ENCODE results near the gene FUZ.

FUZ gene, protein sequence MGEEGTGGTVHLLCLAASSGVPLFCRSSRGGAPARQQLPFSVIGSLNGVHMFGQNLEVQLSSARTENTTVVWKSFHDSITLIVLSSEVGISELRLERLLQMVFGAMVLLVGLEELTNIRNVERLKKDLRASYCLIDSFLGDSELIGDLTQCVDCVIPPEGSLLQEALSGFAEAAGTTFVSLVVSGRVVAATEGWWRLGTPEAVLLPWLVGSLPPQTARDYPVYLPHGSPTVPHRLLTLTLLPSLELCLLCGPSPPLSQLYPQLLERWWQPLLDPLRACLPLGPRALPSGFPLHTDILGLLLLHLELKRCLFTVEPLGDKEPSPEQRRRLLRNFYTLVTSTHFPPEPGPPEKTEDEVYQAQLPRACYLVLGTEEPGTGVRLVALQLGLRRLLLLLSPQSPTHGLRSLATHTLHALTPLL

DNA sequence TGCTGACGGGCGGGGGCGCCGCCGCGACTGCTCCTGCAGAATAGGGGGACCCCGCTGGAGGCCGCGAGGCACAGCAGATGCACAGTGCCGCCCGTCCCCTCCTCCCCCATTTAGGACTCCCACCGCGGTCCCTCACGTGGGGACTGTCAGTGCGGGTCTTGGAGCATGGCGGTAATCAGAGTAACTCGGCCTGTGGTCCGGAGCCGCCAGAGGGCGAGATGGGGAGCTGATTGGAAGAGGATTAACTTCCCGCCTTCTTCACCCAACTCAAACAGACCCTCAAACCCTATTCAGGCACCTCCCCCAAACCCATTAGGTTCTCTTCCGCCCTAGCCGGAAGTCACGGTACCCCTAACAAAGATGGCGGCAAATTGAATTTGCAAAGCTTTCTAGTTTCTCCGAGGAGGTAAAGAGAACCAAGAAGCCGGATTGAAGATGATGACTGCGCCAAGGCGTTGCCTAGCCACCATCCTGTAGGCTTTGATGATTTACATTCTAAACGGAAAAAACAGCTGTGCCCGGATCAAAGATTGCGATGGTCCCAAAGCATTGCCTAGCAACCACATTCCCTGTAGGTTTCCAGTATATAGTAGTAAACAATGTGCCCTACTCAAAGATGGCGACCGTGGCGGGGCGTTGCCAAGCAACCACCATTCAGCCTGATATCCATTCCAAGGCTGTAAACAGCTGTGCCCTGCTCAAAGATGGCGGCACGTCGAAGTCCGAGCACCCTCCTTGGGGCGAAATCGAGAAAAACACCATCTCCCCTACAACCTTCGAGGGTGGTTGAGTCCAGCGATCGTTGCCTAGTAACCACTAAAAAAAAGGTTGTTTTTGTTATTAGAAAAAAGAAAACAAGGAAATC is at the start of gene FUZ:
TSS of gene FUZ (minus strand) at position 296 of the 865 bp plus-strand sequence. CDS start at position 110, 186 bp downstream.
- no peaks in the 10 kb centered on the region for H4K20me1 ChIP-seq (ENCODE audit: insufficient read depth, low read length, poor library complexity, severe bottlenecking)
- peak within 1 kb of the TSS; percentile 78 for H3K9ac ChIP-seq (ENCODE audit: low read depth, low read length, poor library complexity, severe bottlenecking)
- H3K4me3 ChIP-seq (ENCODE audit: low read length, poor library complexity, severe bottlenecking) = peak within 1 kb of the TSS; percentile 84
- no peaks in the 10 kb centered on the region for H3K9me2 ChIP-seq (replicated peaks; ENCODE audit: low read depth, low read length)
- no peaks in the 10 kb centered on the region for H3F3A ChIP-seq (ENCODE audit: low read depth)
- H3K27me3 ChIP-seq (ENCODE audit: insufficient read depth, low read length, poor library complexity, severe bottlenecking) = no peaks in the 10 kb centered on the region
- H3K9me3 ChIP-seq (ENCODE audit: insufficient read depth, low read depth, low read length) = no peaks in the 10 kb centered on the region
- peaks cover 15% of the 10 kb centered on the region for H3K4me1 ChIP-seq (ENCODE audit: insufficient read depth, low read length, poor library complexity, severe bottlenecking)
- peak within 1 kb of the TSS; percentile 94 for H2AFZ ChIP-seq (ENCODE audit: low read length)
- no peaks in the 10 kb centered on the region for H3K36me3 ChIP-seq (ENCODE audit: insufficient read depth, low read length)
- H3K79me2 ChIP-seq (ENCODE audit: insufficient read depth, low read length) = peaks cover under 1% of the 10 kb centered on the region; the same call in 1 of the 2 replicates
- peak within 1 kb of the TSS; percentile 94 for H3K4me2 ChIP-seq (ENCODE audit: low read depth, low read length, poor library complexity, severe bottlenecking)
- TF ChIP-seq EZH2phosphoT487 (IDR thresholded peaks at IDR 0.05; ENCODE audit: borderline replicate concordance) = no peak
- TF ChIP-seq, protein P1, sequence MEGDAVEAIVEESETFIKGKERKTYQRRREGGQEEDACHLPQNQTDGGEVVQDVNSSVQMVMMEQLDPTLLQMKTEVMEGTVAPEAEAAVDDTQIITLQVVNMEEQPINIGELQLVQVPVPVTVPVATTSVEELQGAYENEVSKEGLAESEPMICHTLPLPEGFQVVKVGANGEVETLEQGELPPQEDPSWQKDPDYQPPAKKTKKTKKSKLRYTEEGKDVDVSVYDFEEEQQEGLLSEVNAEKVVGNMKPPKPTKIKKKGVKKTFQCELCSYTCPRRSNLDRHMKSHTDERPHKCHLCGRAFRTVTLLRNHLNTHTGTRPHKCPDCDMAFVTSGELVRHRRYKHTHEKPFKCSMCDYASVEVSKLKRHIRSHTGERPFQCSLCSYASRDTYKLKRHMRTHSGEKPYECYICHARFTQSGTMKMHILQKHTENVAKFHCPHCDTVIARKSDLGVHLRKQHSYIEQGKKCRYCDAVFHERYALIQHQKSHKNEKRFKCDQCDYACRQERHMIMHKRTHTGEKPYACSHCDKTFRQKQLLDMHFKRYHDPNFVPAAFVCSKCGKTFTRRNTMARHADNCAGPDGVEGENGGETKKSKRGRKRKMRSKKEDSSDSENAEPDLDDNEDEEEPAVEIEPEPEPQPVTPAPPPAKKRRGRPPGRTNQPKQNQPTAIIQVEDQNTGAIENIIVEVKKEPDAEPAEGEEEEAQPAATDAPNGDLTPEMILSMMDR (conservative IDR thresholded peaks at IDR 0.05; ENCODE audit: low read length) = peak; percentile 50

DNA sequence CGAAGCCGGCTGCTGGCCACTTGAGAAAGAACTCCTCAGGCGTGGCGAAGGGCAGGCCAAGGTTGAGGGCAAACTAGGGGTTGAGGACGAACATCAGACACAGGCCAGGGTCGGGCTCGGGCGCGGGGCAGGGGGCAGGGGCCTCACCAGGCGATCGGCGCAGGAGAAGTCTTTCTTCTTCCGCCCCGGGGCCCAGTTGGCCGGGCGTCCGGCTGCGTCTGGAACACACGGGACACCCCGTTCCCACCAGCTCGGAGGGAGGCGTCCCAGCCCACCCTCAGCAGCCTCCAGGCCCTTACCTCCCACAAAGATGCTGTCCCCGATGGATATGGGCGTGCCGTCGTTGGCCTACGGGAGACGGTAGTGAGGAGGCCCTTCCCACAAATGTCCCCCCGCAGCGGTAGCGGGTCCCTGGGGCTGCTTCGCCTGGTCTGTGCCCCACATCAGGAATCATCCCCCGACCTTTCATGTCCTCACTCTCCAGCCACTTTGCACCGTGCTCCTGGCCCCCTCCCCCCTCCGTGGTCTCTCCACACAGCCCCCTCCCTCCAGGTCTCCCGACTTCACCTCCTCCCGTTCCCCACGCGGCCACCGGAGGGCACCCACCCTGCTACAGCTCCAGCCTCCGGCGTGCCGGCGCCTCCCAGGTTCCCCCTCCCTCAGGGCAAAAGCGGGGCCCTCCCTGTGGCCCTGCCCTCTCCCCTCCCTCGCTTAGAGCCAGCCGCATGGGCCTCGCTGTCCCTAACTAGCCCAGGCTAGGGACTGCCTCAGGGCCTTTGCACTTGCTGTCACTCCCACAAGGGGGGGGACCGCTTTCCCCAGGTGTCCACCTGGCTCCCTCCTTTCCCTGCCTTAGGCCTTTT is 49.5 kb upstream of the FUZ start:
- Histone ChIP-seq H3K4me2 (ENCODE audit: low read depth, low read length, poor library complexity, severe bottlenecking) (no peak overlapping the region), H3K4me1 (ENCODE audit: insufficient read depth, low read length, poor library complexity, severe bottlenecking) (peaks cover 19% of the 10 kb centered on the region), H2AFZ (ENCODE audit: low read length) (no peak overlapping the region), H4K20me1 (ENCODE audit: insufficient read depth, low read length, poor library complexity, severe bottlenecking) (peaks cover 54% of the 10 kb centered on the region), H3K9ac (ENCODE audit: low read depth, low read length, poor library complexity, severe bottlenecking) (no peak overlapping the region), H3K27me3 (ENCODE audit: insufficient read depth, low read length, poor library complexity, severe bottlenecking) (no peaks in the 10 kb centered on the region), H3K9me3 (ENCODE audit: insufficient read depth, low read depth, low read length) (no peaks in the 10 kb centered on the region), H3K9me2 (replicated peaks; ENCODE audit: low read depth, low read length) (no peaks in the 10 kb centered on the region), H3K36me3 (ENCODE audit: insufficient read depth, low read length) (peaks cover 43% of the 10 kb centered on the region; the same call in 1 of the 2 replicates), H3F3A (ENCODE audit: low read depth) (no peaks in the 10 kb centered on the region), H3K4me3 (ENCODE audit: low read length, poor library complexity, severe bottlenecking) (no peak overlapping the region), H3K79me2 (ENCODE audit: insufficient read depth, low read length) (peaks cover 38% of the 10 kb centered on the region)
- TF ChIP-seq, protein P1 (conservative IDR thresholded peaks at IDR 0.05; ENCODE audit: low read length) = peak; percentile 52
- no peak for TF ChIP-seq EZH2phosphoT487 (IDR thresholded peaks at IDR 0.05; ENCODE audit: borderline replicate concordance)

Data from Loucy (cell line).